Esophagus muscularis mucosa (tissue), 4 donors: Measurements from ENCODE around the gene PCDH9.

Experiments used
- CTCF ChIP-seq, 3 experiments: fragments of 200-600 bp in 2 of 3; fragments of 450-650 bp in 1 of 3; sonication (generic) in 2 of 3; IDR thresholded peaks; one replicate each; pipeline ENCODE4 v1.5.1; 2017 to 2019; ENCODE audit warnings: antibody characterized with exemption in 3 of 3, mild to moderate bottlenecking in 2 of 3, moderate library complexity in 1 of 3
- EP300 ChIP-seq: sonication (generic); formaldehyde crosslinking; IDR thresholded peaks from one replicate; pipeline ENCODE4 v1.6.1; 2017; ENCODE audit warnings: antibody characterized with exemption
- POLR2A ChIP-seq: fragments of 450-650 bp; IDR thresholded peaks from one replicate; pipeline ENCODE4 v1.6.1; 2017; ENCODE audit warnings: antibody characterized with exemption, moderate library complexity, mild to moderate bottlenecking, low read depth

DNA sequence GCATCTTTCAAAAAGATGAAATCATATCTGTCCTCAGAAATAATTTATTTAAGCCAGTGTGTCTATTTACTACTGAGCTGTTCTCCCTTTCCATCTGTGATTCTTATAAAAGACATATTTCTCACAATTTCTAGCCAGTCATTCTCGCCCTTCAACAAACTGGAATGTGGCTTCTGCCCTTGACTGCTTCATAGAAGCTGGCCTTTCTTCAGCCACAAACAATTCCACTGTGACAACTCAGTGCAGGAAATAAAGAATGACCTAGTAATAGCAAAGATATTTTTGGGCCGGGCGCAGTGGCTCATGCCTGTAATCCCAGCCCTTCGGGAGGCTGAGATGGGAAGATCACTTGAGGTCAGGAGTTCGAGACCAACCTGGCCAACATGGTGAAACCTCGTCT lies 655.5 kb downstream of the PCDH9 start:
- TF ChIP-seq CTCF (IDR thresholded peaks at IDR 0.05) (no peak), POLR2A (no peak), EP300 (no peak)
